Breast epithelium (tissue), 3 donors: Measurements from ENCODE around the gene RERE.

Experiments
- CTCF ChIP-seq, 3 donors: fragments of 450-650 bp; IDR thresholded peaks; one replicate each; pipeline ENCODE4 v1.5.1; 2016 to 2017; ENCODE audit warnings: antibody characterized with exemption in 3 of 3, mild to moderate bottlenecking in 3 of 3, moderate library complexity in 3 of 3
- POLR2A ChIP-seq: fragments of 450-650 bp; IDR thresholded peaks from one replicate; pipeline ENCODE4 v1.6.1; 2016; ENCODE audit warnings: antibody characterized with exemption, mild to moderate bottlenecking, moderate library complexity
- POLR2AphosphoS5 ChIP-seq, 3 donors: sonication (generic); formaldehyde crosslinking; IDR thresholded peaks; one replicate each; pipeline ENCODE4 v1.6.1; 2017; ENCODE audit warnings: antibody characterized with exemption in 3 of 3

DNA sequence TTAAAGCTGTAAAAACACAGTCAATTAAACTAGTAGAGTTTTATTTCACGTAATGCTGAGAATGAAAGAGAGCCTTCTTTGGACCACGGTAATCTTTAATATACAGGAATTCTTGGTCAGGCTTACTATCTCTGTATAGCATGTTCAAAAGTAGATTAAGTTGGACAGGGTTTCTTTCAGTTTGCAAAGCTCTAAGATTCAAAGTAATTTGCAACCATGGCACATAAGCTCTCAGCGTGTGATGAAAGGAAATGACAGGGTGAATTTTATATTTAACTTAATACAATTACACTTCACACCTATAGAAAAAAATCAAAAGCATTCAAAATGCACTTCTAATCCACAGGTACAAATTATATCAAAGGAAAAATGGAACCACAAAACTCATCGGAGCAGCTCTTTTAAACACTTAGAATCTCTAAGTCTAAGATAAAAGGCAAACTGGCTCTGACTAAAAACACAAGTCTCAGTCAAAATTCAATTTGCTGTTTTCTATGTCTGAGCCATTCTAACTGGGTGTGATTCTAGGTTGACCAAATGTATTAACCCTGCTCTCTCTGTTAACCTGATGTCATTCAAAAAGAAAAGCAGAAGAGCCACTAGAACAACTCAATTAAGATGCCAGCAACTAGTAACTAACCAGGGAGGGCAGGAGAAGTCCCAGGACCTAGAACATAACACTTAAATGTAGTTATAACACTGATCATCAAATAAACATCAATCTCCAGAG is 147.7 kb downstream of the RERE start:
- TF ChIP-seq CTCF (IDR thresholded peaks at IDR 0.05) (no peak), POLR2A (no peak), POLR2AphosphoS5 (IDR thresholded peaks at IDR 0.05) (no peak)
